ENCODE results near the gene FRRS1. TPM values are rescaled to one million over a fixed set of nuclear protein-coding genes. Genes with fewer than 3 reads are reported as not detected.

FRRS1 gene
- total RNA-seq, 1 donor from 2014 or later = 6.8 TPM

GRCh38 chr1:99756598-99756997 lies 9.8 kb downstream of the FRRS1 start:
- intact Hi-C loops (cut with DNase I) = no loop called here
- Histone ChIP-seq H3K9me3 (no peaks in the 10 kb centered on the region), H3K4me1 (peaks cover 6% of the 10 kb centered on the region), H3K4me3 (no peak overlapping the region), H3K36me3 (no peaks in the 10 kb centered on the region), H3K27ac (no peak overlapping the region), H3K27me3 (no peaks in the 10 kb centered on the region)
- no peak for DNase-seq
- TF ChIP-seq, protein P1, sequence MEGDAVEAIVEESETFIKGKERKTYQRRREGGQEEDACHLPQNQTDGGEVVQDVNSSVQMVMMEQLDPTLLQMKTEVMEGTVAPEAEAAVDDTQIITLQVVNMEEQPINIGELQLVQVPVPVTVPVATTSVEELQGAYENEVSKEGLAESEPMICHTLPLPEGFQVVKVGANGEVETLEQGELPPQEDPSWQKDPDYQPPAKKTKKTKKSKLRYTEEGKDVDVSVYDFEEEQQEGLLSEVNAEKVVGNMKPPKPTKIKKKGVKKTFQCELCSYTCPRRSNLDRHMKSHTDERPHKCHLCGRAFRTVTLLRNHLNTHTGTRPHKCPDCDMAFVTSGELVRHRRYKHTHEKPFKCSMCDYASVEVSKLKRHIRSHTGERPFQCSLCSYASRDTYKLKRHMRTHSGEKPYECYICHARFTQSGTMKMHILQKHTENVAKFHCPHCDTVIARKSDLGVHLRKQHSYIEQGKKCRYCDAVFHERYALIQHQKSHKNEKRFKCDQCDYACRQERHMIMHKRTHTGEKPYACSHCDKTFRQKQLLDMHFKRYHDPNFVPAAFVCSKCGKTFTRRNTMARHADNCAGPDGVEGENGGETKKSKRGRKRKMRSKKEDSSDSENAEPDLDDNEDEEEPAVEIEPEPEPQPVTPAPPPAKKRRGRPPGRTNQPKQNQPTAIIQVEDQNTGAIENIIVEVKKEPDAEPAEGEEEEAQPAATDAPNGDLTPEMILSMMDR (IDR thresholded peaks at IDR 0.05) = no peak
- ATAC-seq = no peak

- H3K4me3 ChIP-seq = no peak overlapping the region
- H3K4me1 ChIP-seq = peaks cover 6% of the 10 kb centered on the region
- ATAC-seq (peak; percentile 36), DNase-seq (no peak)
- no peaks in the 10 kb centered on the region for H3K27me3 ChIP-seq
- TF ChIP-seq, protein P1 (IDR thresholded peaks at IDR 0.05) = no peak
- H3K27ac ChIP-seq = peak overlapping the region; percentile 21
- no peaks in the 10 kb centered on the region for H3K9me3 ChIP-seq
- intact Hi-C loops (cut with DNase I) = no loop called here
- no peaks in the 10 kb centered on the region for H3K36me3 ChIP-seq
Observed at GRCh38 chr1:99755664-99756063, 10.8 kb downstream of the FRRS1 start.

DNA sequence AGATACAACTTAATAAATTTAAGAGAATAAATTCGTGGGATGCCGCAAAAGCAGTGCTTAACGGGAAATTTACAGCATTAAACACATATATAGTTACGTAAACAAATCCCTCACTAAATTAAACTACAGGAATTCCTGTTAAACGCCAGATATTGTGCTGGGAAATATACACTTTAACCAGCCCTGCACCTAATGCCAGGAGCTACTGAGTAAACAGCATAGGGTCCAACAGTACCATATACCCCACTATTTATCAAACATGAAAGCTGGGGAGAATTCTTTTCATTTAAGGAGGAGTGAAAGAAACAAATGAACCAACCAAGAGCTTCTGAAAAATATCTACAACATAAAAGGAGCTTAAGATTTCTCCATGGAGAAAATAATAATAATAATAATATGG lies 11.7 kb downstream of the FRRS1 start:
- H3K27me3 ChIP-seq = no peaks in the 10 kb centered on the region
- no peak for ATAC-seq
- H3K9me3 ChIP-seq = no peaks in the 10 kb centered on the region
- DNase-seq = no peak
- intact Hi-C loops (cut with DNase I) = no loop called here
- H3K4me1 ChIP-seq = peaks cover 6% of the 10 kb centered on the region
- no peaks in the 10 kb centered on the region for H3K36me3 ChIP-seq
- TF ChIP-seq, protein P1 (IDR thresholded peaks at IDR 0.05) = no peak
- no peak overlapping the region for H3K27ac ChIP-seq
- no peak overlapping the region for H3K4me3 ChIP-seq

GRCh38 chr1:99754055-99754626 lies 12.3 kb downstream of the FRRS1 start:
- Histone ChIP-seq H3K4me1 (peaks cover 6% of the 10 kb centered on the region), H3K4me3 (no peak overlapping the region), H3K27ac (no peak overlapping the region), H3K27me3 (no peaks in the 10 kb centered on the region), H3K36me3 (no peaks in the 10 kb centered on the region), H3K9me3 (no peaks in the 10 kb centered on the region)
- DNase-seq (no peak), ATAC-seq (no peak)
- intact Hi-C loops (cut with DNase I) = no loop called here
- TF ChIP-seq, protein P1 (IDR thresholded peaks at IDR 0.05) = no peak

DNA sequence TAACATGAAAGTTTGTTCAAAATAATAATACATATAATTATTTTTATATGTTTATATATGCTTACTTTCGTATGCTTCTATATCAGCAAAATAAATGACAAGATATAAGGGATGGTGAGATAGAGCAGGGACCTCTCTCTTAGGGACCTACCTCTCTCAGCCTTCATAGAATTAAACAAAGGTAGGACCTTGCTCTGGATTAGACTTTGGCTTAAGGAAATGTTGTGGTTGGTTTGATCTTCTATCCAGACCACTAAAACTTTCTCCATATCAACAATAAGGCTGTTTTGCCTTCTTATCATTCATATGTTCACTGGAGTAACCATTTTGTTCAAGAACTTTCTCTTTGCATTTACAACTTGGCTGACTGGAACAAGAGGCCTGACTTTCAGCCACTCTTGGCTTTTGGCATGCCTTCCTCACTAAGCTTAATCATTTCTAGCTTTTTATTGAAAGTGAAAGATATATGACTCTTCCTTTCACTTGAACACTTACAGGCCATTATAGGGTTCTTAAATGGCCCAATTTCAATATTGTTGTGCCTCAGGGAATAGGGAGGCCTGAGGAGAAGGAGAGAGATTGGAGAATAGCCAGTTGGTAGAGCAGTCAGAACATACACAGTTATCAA lies 14.4 kb downstream of the FRRS1 start:
- no peaks in the 10 kb centered on the region for H3K9me3 ChIP-seq
- TF ChIP-seq, protein P1 (IDR thresholded peaks at IDR 0.05) = no peak
- no peaks in the 10 kb centered on the region for H3K4me1 ChIP-seq
- H3K27me3 ChIP-seq = no peaks in the 10 kb centered on the region
- intact Hi-C loops (cut with DNase I) = no loop called here
- no peak for DNase-seq
- H3K27ac ChIP-seq = no peak overlapping the region
- no peak overlapping the region for H3K4me3 ChIP-seq
- ATAC-seq = no peak
- H3K36me3 ChIP-seq = no peaks in the 10 kb centered on the region
